Frontal cortex (tissue), 4 donors: Measurements from ENCODE around the gene SP100. TPM values are rescaled to one million over a fixed set of nuclear protein-coding genes. Genes with fewer than 3 reads are reported as not detected.
"Not testable (repeated sequence)": the region's sequence is repeated elsewhere in the genome, so short reads cannot be mapped to it uniquely, and the experiment has no call there.

Experiments
- DNase-seq, 2 donors: peaks; one replicate each; pipeline ENCODE4 v3.0.0; 2012; ENCODE audit warnings: low spot score in 2 of 2
- FAIRE-seq: peaks from 2 replicates; lab custom pipeline; 2012; peaks lifted over from hg19 to GRCh38; lab: Jason Lieb, UNC
- total RNA-seq: library from RNA; depleted of rRNA; stranded (reverse); fragments of >200 nt; gene quantifications from one replicate; pipeline ENCODE4 v1.2.3, GENCODE V29; 2014
- donor health status: control.
- donor health status: control.
- donor health status: control.

Gene SP100
- 4.1 TPM for total RNA-seq

DNA sequence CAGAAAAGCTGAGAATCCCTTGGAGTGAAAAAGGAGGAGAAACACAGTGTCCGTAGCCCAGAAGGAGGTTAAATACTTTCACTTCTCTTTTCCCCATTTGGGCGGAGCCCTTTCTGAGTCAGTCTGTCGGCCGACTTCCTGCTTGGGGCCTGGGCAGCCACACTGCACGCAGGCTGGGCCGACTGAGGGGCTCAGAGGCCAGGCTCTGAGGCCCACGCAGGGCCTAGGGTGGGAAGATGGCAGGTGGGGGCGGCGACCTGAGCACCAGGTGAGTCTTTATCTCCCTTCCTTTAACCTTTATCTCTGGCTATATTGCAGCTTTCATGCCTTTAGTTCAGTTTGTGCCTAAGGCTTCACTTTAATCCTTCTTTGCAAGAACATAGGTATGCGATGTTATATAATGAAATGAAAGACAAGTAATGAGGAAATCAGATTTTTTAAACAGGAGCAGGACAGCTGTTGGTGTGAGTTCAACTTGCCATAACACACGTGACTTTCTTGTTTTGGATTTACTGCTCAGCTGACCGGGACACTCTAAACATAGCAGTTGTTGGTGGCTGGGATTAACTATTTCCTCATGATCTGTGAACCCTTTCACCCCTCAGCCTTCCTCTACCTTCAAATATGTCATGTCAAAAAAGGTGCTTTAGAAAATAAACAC is at the start of gene SP100:
TSS of gene SP100 (plus strand) at position 141 of the 661 bp plus-strand sequence. CDS start at position 237, 96 bp downstream.
- FAIRE-seq (no peak), DNase-seq (peak in 1 of 2 donors; percentile 29)

DNA sequence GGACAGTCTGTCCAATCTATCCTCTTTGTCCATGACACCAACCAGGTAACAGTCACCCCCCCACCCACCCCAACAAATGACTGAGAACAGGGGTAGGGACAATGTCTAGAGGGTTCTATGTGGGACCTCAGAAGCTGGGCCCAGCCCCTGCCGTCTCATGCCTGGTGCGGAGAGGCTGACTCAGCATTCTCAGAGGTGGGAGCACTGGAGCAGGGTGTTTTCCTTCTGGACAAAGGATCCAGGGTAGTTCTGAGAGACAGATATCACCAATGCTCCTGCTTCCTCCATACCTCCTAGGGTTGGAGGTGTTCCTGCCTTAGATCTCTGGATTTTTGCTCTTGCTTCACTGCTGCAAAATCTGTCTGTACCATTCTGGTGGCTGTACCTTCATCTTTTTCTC is 33.9 kb upstream of the SP100 start:
- no peak for DNase-seq
- no peak for FAIRE-seq

DNA sequence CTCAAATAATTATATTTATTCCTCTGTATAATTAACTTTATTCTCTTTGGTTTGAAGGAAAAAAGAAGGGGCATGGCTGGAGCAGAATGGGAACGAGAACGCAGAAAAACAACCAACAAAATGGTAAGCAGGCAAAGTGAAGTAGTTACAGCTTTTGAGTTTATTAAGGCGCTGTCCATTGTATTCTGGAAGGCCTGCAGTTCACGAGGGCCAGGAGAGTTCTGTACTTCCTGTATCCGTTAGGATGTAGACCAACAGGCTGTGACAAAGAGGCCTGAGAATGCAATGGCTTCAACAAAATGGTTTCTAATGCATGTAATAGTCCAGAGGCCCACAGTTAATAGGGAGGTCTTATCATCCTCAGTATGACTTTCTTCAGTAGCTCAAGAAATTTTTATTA is 32.5 kb upstream of the SP100 start:
- FAIRE-seq (no peak), DNase-seq (no peak)

DNA sequence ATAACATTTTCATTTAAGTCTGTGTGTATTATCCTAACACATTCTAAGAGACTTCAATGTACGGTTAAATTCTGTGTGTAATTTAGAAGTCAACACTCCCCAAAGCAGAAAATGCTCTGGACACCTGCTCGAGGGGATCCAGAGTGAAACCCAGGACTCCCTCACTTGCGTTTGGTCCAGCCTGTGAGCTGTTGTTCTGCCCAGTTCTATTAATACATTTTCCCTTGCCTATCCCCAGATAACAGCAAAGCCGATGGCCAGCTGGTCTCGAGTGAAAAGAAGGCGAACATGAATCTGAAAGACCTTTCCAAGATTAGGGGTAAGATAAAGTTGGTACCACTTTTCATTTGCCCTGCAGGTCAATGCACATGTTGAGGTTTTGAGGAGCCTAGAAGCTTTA is 31.0 kb upstream of the SP100 start:
- DNase-seq = no peak
- no peak for FAIRE-seq

DNA sequence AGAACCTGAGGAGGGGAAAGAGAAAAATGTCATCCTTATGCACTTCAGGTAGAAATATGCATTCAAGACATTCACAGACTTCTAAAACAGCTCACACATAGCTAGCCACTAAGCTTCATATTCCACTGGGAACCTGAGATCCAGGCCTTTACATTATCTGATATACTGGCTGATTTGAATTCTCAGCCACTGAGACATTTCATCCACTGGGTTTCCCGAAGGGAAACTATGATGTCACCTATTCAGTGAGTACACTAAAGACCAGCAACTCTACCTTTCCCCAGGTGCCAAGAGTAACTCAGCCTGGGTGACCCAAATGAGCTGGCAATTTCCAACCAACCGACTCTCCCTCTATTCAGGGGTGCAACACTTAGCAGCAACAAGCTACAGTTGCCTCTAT is 21.7 kb upstream of the SP100 start:
- no peak for DNase-seq
- no peak for FAIRE-seq

DNA sequence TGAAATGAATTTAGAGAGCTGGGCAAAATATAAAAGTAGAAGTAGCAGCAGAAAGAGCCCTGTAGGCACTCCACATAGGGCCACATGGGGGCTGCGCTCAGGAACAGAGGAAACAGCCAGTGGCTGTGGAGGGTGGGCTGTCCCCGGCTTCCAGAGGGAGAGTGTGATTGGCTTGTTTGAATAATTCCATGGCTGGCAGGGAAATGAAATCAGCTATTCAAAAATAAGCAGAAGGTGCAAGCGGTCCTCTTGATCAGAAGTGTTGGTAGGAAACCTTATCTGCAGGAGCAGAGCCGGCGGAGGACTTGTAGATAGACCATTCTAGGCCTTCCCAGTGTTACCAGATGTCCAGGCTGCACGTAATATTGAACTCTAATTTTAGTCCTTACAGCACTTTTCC is 17.3 kb upstream of the SP100 start:
- DNase-seq, FAIRE-seq: not testable (repeated sequence)

DNA sequence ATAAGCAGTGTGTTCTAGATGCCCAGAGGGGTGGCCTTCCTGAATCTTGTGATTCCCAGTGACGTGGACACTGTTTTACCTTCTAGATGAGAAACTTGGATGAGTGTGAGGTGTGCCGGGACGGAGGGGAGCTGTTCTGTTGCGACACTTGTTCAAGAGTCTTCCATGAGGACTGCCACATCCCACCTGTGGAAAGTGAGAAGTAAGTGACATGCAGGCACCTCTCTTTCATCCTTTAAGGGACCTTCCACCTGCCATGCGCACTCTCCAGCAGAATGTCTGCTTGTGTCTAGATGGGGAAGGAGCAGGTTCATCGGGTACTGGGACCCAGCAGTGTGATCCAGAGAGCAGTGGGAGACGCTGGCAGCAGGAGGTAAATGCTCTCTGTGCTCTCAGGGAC is 16.0 kb upstream of the SP100 start:
- DNase-seq = no peak
- FAIRE-seq = no peak

DNA sequence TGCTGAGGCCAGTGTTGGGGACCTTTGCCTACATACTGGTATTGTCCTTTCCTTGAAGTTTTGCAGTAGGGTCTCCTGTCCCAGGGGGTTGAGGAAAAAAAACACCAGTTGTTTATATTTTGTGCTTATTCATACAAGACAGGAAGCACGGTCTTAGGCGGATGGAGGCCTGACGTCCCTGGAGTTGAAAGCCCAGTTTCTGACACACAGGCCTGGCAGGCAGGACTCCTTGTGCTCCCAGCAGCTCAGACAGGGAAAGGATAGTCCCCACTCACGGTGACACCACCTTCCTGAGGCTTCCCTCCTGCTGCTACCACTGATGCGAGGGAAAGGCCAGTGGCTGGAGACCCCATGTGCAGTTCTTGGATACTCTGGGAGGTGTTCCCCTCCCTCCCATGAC is 15.5 kb upstream of the SP100 start:
- no peak for FAIRE-seq
- DNase-seq = no peak

DNA sequence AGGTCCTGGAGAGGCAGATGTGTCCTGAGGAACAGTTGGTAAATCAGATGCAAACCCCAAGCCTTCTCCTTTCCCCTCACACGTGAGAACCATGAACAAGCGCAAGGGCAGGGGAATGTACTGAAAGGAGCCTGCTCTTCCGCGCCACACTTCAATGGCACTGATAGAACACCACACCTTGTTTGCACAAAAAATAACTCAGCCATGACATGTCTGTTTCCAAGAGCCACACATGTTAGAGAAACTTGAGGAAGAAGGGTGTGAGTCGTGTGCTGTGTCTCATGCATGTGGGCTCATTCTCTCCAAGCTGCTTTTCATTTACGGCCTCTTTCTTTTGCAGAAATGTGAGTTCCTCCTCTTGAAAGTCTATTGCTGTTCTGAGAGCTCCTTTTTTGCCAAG is 15.0 kb upstream of the SP100 start:
- not testable (repeated sequence) for FAIRE-seq, DNase-seq

DNA sequence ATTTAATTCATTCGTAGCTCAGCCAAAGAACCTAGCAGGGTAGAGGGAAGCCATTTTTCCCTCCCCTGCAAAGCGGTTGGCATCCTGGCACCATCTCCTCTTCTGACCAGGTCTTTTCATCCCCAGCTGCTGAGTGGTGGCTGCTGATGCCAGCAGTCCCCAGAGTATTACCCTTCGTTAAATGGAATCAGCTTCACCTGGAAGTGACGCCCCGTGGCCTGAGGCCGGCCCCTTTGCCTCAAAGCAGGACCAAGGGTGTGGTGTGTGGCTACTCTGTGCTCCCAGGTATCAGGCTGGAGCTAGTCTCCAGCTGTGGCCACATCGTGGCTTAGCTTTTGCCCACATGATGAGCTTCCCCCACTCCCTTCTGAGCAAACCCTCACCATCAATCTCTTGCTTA is 12.3 kb upstream of the SP100 start:
- DNase-seq = no peak
- FAIRE-seq = no peak

DNA sequence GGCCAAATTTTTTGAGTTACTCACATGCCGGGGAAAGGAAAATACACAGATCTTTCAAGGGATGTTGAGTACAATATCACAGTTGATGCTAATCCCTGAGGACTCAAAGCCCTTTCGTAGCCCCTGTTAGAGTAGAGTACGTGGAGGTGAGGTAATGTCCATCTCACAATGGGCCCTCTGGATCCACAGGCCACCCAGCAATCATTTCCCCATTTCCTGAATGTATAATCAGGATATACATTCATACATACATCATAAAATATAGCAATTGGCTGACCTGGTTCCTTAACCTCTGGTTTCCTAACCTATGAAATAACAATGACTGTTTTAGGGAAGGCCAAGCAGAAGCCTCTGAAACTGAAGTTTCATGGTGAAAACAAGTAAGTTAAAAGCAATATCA is 10.2 kb upstream of the SP100 start:
- FAIRE-seq = no peak
- DNase-seq = no peak

DNA sequence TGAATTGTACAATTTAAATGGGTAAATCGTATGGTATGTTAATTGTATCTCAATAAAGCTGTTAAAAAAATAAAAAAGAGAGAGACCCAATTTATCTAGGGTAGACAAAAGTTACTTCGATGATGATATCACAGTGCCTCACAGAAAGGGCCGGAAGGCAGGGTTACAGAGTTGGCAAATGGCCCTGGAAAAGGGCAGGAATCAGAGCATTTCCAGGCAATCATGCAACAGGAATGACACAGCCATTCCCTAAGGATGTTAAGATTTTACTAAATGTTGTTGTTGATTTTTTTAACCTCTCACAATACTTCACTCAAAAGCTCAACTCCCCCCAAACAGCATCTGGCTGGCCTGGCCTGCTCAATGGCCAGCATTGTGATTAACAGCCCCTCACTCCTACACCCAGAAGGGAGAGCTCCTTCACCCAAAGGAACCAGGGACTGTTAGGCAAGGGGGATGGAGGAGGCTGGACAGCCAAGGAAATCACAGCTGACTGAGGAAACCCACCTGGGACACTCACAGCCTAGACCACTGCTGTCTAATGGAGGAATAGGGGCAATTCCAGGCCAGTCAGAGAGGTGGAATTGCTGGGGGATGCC is 7.7 kb upstream of the SP100 start:
- FAIRE-seq (no peak), DNase-seq (no peak)

DNA sequence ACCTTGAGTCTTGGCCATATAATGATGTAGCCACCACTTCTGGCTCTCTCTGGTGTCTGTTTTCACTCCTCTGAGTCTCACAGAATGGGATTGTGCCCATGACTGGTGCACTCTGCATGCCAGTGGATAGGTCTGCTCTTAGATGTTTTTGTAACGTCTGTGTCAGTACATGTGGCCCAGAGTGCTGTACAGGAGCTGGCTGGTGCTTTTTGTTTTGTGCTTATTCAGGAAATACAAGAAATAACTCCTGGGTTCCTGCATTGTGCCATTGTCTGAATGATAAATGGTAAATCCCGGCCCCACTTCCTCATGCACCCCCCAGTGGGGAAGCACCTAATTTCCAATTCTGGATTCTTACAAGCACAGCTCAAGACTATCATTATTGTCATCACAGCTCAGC is 6.7 kb upstream of the SP100 start:
- not testable (repeated sequence) for DNase-seq, FAIRE-seq

DNA sequence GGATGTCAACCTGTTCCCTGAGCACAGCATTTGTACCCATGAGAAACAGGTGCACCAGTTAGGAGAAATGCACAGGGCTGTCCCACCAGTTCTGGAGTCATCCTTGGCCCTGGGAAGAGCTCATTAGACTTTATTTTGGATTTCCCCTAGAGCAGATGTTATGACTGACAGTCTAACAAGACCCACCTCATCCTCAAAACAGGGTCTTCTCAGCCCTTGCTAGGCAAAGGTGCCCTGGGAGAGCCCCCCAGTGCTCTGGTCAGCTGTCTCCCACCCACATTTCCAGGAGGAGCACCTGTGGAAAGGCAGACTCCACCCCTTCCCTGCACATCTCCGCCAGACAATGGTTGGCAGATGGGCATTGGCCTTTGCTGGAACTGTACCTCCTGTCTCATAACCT is 5.7 kb upstream of the SP100 start:
- FAIRE-seq = no peak
- DNase-seq = no peak

DNA sequence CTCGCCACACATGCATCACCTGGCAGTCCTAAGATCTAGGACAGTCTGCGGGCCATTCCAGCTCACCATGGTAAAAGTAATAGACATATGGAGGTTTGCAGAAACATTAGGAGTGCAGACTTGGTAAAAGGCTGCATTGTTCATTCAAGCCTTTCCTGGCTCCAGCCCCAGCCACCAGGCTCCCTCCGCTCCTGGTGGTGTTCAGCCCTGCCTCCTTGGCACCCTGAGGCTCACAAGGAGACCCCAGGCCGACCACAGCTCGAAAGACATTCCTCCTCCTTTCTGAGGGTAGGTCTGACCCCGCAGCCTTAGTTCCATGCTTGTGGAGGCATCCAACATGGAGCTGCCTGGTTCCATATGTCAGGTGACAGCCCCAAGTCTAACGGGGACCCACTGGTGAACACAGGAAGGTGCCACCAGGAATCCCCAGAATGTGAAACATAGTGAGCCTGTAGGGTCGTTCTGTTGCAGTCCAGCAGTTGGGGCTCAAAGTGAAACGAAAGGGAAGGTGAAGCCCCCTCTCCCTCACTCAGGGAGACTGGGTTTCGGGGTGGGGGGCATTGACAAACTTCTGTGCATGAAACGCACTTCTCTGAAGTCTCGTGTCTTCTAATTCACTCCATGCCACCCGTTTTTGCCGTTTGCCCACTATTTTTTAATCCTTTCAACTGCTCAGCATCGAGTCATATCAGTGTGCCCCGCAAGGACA is 5.0 kb upstream of the SP100 start:
- DNase-seq (peak in 1 of 2 donors; percentile 43), FAIRE-seq (no peak)

DNA sequence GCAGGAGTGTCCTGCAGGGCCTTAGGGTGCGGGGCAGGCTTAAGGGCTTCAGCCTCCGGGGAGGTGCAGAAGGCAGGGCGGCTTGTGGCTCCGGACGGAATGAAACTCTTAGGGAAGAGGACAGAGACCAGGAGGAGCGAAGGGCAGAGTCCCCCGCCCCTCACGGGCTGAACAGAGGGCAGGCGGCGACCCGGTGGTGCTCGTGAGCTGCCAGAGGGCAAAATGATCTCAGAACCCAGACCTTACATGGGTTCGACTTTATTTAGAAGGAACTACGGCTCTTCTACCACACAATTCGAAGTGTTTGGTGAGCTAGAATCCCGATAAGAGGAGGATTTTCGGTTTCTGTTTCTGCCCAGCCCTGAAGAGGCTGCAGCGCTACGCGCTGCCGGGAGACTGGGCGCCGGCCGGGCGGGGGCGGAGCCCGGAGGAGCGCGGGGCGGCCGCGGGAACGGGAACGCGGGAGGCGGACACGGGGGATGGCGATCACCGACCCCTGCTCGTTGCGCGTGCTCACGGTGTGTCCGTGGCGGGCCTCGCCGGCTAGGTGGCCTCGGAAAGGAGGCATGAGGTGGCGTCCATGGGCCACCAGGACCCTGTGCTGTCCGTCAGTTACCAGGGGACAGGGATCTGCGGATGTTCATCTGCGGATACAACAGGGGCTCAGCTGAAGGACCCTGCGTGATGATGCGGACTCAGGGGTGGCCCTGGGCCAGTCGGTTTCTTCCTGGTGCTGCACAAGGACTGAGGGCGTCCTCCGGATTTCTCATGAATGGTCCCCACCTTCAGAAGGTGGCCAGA is 4.2 kb upstream of the SP100 start:
- DNase-seq = peak; percentile 57 to 80
- no peak for FAIRE-seq

DNA sequence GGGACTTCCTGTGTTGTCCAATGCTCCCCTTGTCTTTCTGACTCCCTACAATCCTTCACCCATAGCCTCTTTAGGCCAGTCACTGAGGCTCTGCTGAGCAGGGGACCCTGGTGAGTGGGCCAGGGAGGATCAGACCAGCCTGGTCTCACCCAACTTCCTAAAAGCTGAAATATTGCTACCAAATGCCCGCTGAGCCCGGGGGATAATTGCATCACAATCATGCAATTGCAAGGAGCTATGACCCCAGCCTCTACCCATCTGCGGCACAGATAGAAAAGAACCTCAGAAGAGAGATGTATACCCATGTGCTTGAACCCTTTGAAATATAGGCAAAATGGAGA is 3.7 kb upstream of the SP100 start:
- no peak for FAIRE-seq
- no peak for DNase-seq

DNA sequence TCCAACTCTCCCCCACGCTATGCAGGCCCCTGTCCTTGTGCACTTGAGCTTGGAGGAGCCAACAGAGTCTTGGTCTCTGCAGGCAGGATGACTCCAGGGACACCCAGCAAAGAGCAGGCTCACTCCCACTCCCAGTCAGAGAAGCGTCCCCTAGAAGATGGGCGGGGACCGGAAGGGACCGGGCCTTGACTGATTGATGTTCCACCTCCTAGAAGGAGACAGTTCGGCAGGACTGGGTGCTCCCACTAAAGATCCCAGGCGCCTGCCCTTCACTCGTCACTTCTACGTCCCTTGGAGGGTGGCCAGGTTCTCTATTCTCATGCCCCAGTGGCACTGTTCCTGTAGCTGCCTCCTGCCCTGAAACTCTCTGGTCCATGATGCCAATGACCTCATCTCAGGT is 3.2 kb upstream of the SP100 start:
- FAIRE-seq (no peak), DNase-seq (no peak)

DNA sequence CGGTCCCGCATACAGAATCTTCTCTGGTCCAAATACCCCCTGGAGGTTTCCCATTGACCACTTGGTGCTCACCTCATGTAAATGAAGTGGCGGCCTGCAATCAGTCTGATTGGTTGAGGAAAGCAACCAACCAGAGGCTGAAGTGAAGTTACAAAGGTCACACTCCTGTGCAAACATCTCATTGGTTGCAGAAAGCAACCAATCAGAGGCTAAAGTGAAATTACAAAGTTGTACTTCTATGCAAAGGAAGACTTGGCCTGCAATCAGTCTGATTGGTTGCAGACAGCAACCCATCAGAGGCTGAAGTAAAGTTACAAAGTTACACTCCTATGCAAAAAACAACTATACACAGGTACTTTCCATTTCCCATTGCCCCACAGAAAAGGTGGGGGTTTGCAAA is 2.5 kb upstream of the SP100 start:
- DNase-seq = no peak
- FAIRE-seq = no peak

DNA sequence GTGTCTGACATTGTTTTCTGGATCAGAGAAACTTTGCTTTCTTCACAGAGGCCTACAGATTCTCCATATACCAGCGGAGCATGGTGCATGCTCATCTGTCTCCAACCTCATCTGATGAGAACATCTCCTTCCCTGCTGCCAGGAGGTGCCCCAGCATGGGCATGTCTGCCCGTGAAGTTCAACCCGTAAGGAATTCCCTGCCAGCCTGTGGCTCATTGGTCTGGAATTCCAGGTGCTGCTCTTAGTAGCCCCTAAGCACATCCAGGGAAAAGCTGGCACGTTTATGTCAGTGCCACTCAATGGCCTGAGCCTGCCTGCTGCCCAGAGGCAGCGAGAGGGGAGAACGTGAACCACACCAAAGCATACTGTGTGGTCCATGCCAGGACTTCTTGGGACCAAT is 1.7 kb upstream of the SP100 start:
- DNase-seq (no peak), FAIRE-seq (no peak)

DNA sequence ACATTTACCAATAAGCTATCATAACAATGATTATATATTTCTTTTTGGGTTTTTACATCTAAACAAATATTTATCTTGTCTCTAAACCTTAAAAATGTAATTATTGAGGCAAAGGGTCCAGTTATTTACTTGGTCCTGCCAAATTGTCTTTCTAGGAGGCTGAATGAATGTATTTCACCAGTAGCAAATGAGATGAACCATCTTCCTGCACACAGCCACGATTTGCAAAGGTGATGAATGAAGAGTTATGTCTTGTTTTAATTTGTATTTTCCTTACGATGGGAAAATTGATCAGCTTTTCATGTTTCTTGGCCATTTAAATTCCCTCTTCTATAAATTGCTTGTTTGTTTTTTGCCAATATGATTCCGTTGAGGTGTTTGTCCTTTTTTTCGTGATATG is 1.4 kb downstream of the SP100 start:
- DNase-seq (no peak), FAIRE-seq (no peak)
